Psoas muscle (tissue), 8 donors: ENCODE measurements around the gene FHOD1. TPM values are rescaled to one million over a fixed set of nuclear protein-coding genes. Genes with fewer than 3 reads are reported as not detected.

ENCODE experiments used
- ATAC-seq, 4 donors: fragments of 200-7000 bp; cut with Tn5 transposase; one replicate each; pipeline ENCODE4 v1.9.1; 2020; ENCODE audit warnings: moderate library complexity in 3 of 4, mild to moderate bottlenecking in 2 of 4
- DNase-seq, 2 donors: peaks; one replicate each; pipeline ENCODE4 v3.0.0-alpha.2; 2020
- H3K27ac ChIP-seq: fragments of 200-600 bp; one replicate; pipeline ENCODE4 v1.8.0; 2022
- H3K27me3 ChIP-seq, 3 donors: fragments of 200-600 bp in 1 of 3; one replicate each; pipeline versions ENCODE4 v1.6.1 to v1.8.0; 2013 to 2022; ENCODE audit warnings: low read length in 2 of 3, mild to moderate bottlenecking in 2 of 3, moderate library complexity in 1 of 3; ENCODE audit not compliant: insufficient read depth in 3 of 3
- H3K36me3 ChIP-seq, 2 donors: fragments of 200-600 bp in 1 of 2; one replicate each; pipeline versions ENCODE4 v1.6.1 to v1.8.0; 2013 to 2022; ENCODE audit warnings: low read depth in 1 of 2, mild to moderate bottlenecking in 1 of 2, moderate library complexity in 1 of 2; ENCODE audit not compliant: insufficient read depth in 1 of 2
- H3K4me1 ChIP-seq: fragments of 200-600 bp; one replicate; pipeline ENCODE4 v1.8.0; 2022
- H3K4me3 ChIP-seq: fragments of 200-600 bp; one replicate; pipeline ENCODE4 v1.8.0; 2022; ENCODE audit warnings: mild to moderate bottlenecking
- H3K9me3 ChIP-seq: fragments of 200-600 bp; one replicate; pipeline ENCODE4 v1.8.0; 2022
- WGBS, 3 donors: extraction: QIAGEN DNeasy Blood & Tissue Kit; methylation state at CpG; one replicate each; pipeline versions ENCODE4 v1.1.6 to v1.1.7; 2013; 5-methylcytosine and 5-hydroxymethylcytosine counted together
- intact Hi-C, 2 donors: fragments of 100-400 bp; cut with DNase I; formaldehyde crosslinking; loops; one replicate each; pipeline versions ENCODE4 v1.11.0 to v1.14.2; 2022
- polyA plus RNA-seq, 3 donors: library from polyadenylated mRNA; stranded (reverse); fragments of 200-250 nt; gene quantifications; one replicate each; pipeline ENCODE4 v1.2.3, GENCODE V29; 2013
- total RNA-seq, 4 donors: library from RNA; stranded (reverse); fragmentation: NEBNext Ultra II Directional in 2 of 4; extraction: Animal tissue kit (Norgen Biotek cat#: 25700) in 2 of 4; gene quantifications; one replicate each; pipeline versions ENCODE4 v1.2.1 to v1.2.4, GENCODE V29; 2021 to 2023
- TF ChIP-seq, protein P1 (sequence below): fragments of 200-600 bp; IDR thresholded peaks from one replicate; pipeline ENCODE4 v1.8.0; 2022; ENCODE audit warnings: antibody characterized with exemption
- donor health status: healthy with polysubstance abuse.
- donor health status: DM: no; HTN: no; CAD: no; lungs with moderate emphysema.
- donor health status: Bipolar disorder and iron deficiency.
- donor health status: healthy.
- donor health status: DM: yes; HTN: yes; CAD: no.
- donor health status: DM: no; HTN: no; CAD: no.
- donor health status: DM: no; HTN: no; CAD: no.
- donor health status: DM: yes; HTN: yes; CAD: no.

The FHOD1 gene
- total and polyA plus RNA-seq, 7 donors: 16.9 to 154 (median 61.5) TPM

DNA sequence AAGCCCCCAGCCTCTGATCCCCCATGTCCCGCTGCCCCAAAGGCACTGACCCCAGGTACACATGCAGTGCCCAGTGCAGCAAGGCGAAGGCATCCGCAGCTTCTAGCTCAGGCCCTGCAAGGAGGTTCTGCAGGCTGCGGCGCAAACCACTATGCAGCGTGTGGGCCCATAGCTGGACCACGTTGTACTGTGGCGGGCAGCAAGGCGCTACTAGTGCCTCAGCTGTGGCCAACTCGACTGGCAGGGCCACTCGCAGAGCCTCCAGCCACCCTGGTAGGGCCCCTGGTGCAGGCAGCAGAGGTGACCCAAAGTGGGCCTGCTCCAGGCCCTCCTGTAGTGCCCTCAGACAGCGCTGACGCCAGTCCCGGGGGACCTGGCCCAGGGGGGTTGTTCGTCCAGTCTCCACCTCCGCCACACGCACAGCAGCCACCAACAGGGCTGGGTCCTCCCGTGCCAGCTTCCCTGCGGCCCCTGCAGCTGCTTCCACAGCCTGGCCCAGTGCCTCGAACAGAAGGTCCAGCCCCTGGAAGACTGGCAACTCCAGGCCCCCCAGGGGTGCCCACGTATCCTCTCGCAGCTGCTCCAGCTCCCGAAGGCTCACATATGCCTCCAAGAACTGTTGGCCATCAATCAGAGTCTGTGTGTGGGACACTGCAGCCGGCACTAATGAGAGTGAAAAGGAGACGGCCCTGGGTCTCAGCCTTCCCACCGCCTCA lies 59.9 kb downstream of the FHOD1 start:
- TF ChIP-seq, protein P1, sequence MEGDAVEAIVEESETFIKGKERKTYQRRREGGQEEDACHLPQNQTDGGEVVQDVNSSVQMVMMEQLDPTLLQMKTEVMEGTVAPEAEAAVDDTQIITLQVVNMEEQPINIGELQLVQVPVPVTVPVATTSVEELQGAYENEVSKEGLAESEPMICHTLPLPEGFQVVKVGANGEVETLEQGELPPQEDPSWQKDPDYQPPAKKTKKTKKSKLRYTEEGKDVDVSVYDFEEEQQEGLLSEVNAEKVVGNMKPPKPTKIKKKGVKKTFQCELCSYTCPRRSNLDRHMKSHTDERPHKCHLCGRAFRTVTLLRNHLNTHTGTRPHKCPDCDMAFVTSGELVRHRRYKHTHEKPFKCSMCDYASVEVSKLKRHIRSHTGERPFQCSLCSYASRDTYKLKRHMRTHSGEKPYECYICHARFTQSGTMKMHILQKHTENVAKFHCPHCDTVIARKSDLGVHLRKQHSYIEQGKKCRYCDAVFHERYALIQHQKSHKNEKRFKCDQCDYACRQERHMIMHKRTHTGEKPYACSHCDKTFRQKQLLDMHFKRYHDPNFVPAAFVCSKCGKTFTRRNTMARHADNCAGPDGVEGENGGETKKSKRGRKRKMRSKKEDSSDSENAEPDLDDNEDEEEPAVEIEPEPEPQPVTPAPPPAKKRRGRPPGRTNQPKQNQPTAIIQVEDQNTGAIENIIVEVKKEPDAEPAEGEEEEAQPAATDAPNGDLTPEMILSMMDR: no peak
- WGBS, 3 donors: 53 to 59% (median 53%) methylated on average over 26 of the region's 26 CpGs
- Histone ChIP-seq H3K9me3 (no peaks in the 10 kb centered on the region), H3K27ac (no peak overlapping the region), H3K36me3 (no peaks in the 10 kb centered on the region), H3K4me1 (peaks cover 35% of the 10 kb centered on the region), H3K4me3 (no peak overlapping the region), H3K27me3 (no peaks in the 10 kb centered on the region)
- intact Hi-C loops: no loop called here
- ATAC-seq: no peak
- DNase-seq: peak in 1 of 2 donors; percentile 52

DNA sequence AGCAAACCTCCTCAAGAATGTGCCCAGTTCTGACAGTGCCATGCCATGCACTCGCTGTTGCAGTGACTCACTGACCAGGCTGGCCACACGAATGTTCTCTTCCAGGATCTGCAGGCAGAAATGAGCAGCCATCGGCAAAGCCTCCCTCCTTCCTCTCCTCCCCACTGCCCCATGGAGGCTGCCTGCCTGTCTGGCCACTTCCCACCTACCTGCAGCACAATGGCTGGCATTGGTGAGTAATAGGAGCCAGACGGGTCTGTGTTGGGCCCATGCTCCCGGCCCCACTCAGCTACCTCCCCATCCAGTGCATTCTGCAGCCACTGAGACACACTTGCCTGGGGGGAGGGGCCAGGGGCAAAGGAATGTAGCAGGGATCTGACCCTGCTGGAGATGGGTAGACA lies 60.7 kb downstream of the FHOD1 start:
- WGBS, 3 donors: 42 to 50% (median 42%) methylated on average over 5 of the region's 5 CpGs
- Histone ChIP-seq H3K4me3 (no peak overlapping the region), H3K27ac (no peak overlapping the region), H3K9me3 (no peaks in the 10 kb centered on the region), H3K4me1 (peaks cover 34% of the 10 kb centered on the region), H3K36me3 (no peaks in the 10 kb centered on the region), H3K27me3 (no peaks in the 10 kb centered on the region)
- DNase-seq (no peak), ATAC-seq (no peak)
- intact Hi-C loops: no loop called here
- TF ChIP-seq, protein P1: no peak

DNA sequence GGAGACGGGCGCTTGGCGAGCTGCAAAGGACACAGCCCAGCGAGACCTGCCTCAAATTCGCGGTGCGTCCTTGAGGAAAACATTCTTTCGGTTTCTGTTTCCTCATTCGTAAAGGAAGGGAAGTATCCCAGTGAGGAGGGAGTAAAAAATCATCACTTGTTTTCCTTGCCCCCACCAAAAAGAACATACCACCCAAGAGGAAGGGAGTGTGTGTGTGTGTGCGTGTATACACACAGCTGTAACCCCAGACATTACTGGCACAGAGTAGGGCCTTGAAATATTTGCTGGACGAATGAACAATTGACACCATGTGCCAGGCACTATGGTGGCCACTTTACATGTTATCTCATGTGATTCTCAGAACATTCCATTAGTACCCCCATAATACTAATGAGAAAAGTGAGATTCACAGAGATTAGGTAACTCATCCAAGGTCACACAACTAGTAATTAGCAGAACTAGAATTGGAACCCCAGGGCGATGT lies 61.6 kb downstream of the FHOD1 start:
- Histone ChIP-seq H3K9me3 (no peaks in the 10 kb centered on the region), H3K4me1 (peaks cover 29% of the 10 kb centered on the region), H3K36me3 (no peaks in the 10 kb centered on the region), H3K27ac (no peak overlapping the region), H3K27me3 (no peaks in the 10 kb centered on the region), H3K4me3 (peak overlapping the region; percentile 95)
- DNase-seq (no peak), ATAC-seq (no peak)
- TF ChIP-seq, protein P1: no peak
- intact Hi-C loops: loop anchor here in 1 of 2 donors (1.0 kb wide), 1 partner anchor 208 kb away; no protein-coding TSS in a partner anchor
- WGBS, 3 donors: 9 to 11% (median 9%) methylated on average over 12 of the region's 12 CpGs

DNA sequence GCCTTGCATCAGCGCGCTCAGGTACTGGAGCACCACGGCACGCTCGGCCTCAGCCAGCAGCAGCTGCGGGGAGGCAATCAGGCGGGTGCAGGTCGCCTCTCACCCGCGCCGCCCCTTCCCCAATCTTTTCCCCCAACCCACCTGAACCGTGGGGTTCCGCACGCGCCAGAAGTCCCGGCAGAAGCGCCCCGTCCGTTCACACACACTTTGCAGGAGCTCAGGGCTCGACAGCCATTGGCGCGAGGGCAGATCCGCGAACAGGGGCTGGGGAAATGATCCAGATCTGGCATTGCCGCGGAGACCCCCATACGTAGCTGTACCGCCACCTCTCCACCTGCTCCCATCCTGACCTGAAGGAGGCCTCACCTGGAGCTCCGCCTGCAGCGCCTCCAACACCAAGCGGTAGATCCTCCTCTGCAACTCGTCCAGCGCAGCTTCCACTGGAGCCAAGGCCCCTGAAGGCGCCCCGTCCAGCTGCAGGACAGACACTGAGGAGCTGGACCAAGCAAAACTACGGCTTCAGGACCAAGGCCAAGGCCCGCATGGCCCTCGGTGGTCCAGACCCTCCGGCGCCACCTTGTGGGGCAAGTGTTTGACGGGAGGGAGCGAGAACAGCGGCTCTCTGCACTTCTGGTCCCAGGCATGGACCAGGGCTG lies 62.2 kb downstream of the FHOD1 start:
- H3K27ac ChIP-seq: no peak overlapping the region
- H3K9me3 ChIP-seq: no peaks in the 10 kb centered on the region
- no peaks in the 10 kb centered on the region for H3K36me3 ChIP-seq
- peak; percentile 54 to 70 (median 63) for ATAC-seq
- peaks cover 29% of the 10 kb centered on the region for H3K4me1 ChIP-seq
- TF ChIP-seq, protein P1: peak; percentile 87
- H3K27me3 ChIP-seq: no peaks in the 10 kb centered on the region
- H3K4me3 ChIP-seq: peak overlapping the region; percentile 95
- peak; percentile 94 to 97 for DNase-seq
- WGBS, 3 donors: 14 to 16% (median 14%) methylated on average over 41 to 43 of the region's 43 CpGs
- intact Hi-C loops: loop anchor here in 1 of 2 donors (1.0 kb wide), 1 partner anchor 208 kb away; no protein-coding TSS in a partner anchor
